ENCODE measurements around the gene NDUFS5.
"Not testable (repeated sequence)": the region's sequence is repeated elsewhere in the genome, so short reads cannot be mapped to it uniquely, and the experiment has no call there.

NDUFS5 gene

DNA sequence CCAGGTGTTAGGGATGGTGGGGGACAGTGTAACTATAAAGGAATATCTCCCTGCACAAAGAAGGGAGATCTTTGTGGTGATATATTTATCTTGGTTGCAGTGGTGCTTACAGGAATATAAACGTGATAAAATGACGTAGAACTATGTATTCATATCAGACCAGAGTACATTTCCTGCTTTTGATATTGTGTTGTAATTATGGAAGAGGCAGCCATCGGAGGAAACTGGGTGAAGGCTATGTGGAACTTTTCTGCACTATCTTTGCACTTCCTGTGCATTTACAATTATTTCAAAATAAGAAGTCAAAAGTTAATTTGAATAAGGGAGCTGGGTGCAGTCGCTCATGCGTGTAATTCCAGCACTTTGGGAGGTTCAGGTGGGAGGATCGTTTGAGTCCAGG, 37.6 kb downstream of the NDUFS5 start:
- Mint-ChIP-seq H3K27me3 (ENCODE audit: low read depth) (no peaks in the 10 kb centered on the region), H3K4me1 (ENCODE audit: low read depth) (no peaks in the 10 kb centered on the region), H3K36me3 (ENCODE audit: low read depth) (no peaks in the 10 kb centered on the region), H3K4me3 (no peak overlapping the region), H3K27ac (no peak overlapping the region), H3K9me3 (no peaks in the 10 kb centered on the region)
- no peak for DNase-seq (ENCODE audit: low spot score)

DNA sequence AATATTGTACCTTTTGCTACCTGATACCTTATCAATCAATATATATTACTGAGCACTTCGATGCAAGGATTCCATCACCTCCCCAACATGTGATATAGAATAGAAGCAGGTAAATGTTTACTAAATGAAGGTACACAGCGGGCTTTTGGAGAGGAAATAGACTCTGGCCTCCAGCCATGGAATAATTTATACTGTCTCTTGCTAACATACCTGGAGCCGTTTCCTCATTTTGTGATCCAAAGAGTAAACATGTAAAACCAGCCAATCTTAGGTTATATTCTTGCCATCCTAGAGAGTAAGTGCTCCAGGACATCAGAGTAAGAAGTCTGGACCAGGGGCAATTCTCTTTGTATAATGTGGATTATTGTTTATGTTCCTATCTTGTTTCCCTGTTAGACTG, 39.4 kb downstream of the NDUFS5 start:
- DNase-seq (ENCODE audit: low spot score): no peak
- no peaks in the 10 kb centered on the region for H3K27me3 Mint-ChIP-seq (ENCODE audit: low read depth)
- H3K9me3 Mint-ChIP-seq: no peaks in the 10 kb centered on the region
- H3K36me3 Mint-ChIP-seq (ENCODE audit: low read depth): no peaks in the 10 kb centered on the region
- no peaks in the 10 kb centered on the region for H3K4me1 Mint-ChIP-seq (ENCODE audit: low read depth)
- no peak overlapping the region for H3K4me3 Mint-ChIP-seq
- H3K27ac Mint-ChIP-seq: no peak overlapping the region

DNA sequence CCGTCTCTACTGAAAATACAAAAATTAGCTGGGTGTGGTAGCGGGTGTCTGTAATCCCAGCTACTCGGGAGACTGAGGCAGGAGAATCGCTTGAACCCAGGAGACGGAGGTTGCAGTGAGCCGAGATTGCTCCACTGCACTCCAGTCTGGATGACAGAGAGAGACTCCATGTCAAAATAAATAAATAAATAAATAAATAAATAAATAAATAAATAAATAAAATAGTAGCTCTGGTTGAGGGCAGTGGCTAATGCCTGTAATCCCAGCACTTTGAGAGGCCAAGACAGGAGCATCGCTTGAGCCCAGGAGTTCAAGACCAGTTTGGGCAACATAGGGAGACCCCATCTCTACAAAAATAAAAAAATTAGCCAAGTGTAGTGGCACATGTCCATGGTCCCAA, 42.1 kb downstream of the NDUFS5 start:
- not testable (repeated sequence) for H3K9me3 Mint-ChIP-seq; H3K4me1 Mint-ChIP-seq (ENCODE audit: low read depth); H3K27me3 Mint-ChIP-seq (ENCODE audit: low read depth); H3K36me3 Mint-ChIP-seq (ENCODE audit: low read depth); DNase-seq (ENCODE audit: low spot score); H3K4me3 Mint-ChIP-seq; H3K27ac Mint-ChIP-seq

DNA sequence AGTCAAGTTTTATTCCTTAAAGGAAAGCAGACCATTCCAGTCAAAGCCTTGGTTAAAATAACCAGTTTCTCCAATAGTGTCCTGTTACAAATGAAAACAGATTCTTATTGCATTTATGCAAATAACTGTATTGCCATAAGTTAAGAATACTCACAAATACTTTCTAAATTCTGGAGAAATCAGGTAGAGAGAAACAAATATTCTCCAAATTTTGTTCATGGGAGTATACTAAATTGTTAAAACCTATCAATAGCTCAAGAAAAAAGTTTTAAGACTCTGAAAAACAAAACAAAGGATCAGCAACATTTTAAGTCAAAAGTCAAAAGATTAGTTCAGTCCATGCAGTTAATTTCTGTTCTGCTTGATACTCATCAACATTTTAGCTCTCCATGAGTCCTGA, 45.4 kb downstream of the NDUFS5 start:
- not testable (repeated sequence) for H3K36me3 Mint-ChIP-seq (ENCODE audit: low read depth); H3K27me3 Mint-ChIP-seq (ENCODE audit: low read depth); DNase-seq (ENCODE audit: low spot score); H3K9me3 Mint-ChIP-seq; H3K27ac Mint-ChIP-seq; H3K4me1 Mint-ChIP-seq (ENCODE audit: low read depth); H3K4me3 Mint-ChIP-seq

DNA sequence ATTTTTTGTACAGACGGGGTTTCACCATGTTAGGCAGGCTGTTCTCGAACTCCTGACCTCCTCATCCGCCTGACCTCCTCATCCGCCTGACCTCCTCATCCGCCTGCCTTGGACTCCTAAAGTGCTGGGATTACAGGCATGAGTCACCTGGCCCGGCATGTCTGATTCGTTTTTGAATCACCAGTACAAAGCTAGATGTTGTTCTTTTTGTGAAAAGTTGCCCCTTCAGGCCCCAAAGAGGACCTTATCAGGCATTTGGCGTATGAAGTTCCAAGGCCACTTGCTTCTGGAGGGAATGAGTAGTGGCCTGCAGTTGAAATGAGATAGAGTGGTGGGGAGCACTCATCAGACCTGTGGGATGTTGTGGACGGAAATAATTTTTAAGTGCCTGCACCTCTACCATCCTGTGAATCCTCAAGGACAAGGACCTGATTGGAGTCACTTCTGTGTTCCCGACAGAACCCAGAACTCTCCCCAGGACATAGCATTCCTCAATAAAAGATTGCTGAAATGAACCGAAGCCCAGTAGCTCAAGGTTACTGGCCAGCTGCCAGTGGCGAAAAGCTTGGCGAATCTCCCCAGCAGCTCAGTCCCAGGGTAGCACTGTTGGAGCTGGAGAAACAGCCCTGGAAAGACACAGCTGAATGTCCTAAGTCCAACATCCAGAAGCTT, 50.1 kb downstream of the NDUFS5 start:
- no peak for DNase-seq (ENCODE audit: low spot score)
- H3K27ac Mint-ChIP-seq: no peak overlapping the region

DNA sequence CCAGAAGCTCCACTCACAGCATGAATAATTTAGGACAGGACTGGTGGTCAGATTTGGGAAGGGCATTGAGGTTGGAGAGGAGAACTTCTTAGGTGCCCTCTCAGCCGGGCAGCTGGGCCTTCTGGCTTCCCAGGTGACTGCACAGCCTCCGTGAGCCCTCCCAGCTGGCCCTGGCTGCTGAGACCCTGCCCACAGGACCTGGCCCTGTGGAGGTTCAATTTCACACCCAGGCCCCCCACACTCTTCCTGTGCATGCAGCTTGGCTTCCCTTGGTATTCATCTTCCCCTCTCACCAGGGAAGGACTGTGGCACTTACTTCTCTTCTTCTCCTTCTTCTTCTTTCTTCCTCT, 50.6 kb downstream of the NDUFS5 start:
- H3K36me3 Mint-ChIP-seq (ENCODE audit: low read depth): no peaks in the 10 kb centered on the region
- DNase-seq (ENCODE audit: low spot score): no peak
- H3K27ac Mint-ChIP-seq: no peak overlapping the region
- H3K9me3 Mint-ChIP-seq: no peaks in the 10 kb centered on the region
- peaks cover 4% of the 10 kb centered on the region for H3K4me1 Mint-ChIP-seq (ENCODE audit: low read depth)
- peaks cover 17% of the 10 kb centered on the region for H3K27me3 Mint-ChIP-seq (ENCODE audit: low read depth)
- H3K4me3 Mint-ChIP-seq: no peak overlapping the region

More for the DNA sequence above, 50.1 kb downstream of the NDUFS5 start:
- H3K36me3 Mint-ChIP-seq (ENCODE audit: low read depth): no peaks in the 10 kb centered on the region
- no peaks in the 10 kb centered on the region for H3K9me3 Mint-ChIP-seq
- peaks cover 17% of the 10 kb centered on the region for H3K27me3 Mint-ChIP-seq (ENCODE audit: low read depth)
- no peak overlapping the region for H3K4me3 Mint-ChIP-seq
- H3K4me1 Mint-ChIP-seq (ENCODE audit: low read depth): peaks cover 4% of the 10 kb centered on the region

DNA sequence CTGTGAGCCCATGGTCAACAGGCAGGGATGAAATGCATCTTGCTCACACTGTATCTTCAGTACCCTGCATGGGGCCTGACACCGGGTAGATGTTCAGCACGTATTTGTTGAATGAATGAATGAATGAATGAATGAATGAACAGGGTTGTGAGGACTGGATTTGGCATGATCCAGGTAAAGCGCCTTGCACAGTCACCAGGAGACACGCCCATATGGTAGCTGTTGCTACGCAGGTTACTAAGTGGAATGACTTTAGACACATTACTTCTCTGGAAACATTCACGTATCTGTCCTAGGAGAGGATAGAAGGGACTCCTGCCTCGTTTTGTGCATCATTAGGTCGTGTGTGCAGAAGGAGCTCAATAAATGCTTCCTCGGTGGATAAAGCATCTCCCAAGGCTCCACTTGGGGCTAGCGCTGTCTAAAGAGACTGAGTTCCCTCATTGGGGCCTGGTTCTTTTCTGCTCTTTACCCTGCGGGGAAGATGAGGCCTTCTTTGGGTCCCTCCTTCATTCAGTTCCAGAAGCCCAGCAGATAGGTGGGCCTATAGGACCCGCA, 54.2 kb downstream of the NDUFS5 start:
- H3K4me1 Mint-ChIP-seq (ENCODE audit: low read depth): peaks cover 6% of the 10 kb centered on the region
- no peaks in the 10 kb centered on the region for H3K9me3 Mint-ChIP-seq
- H3K27ac Mint-ChIP-seq: no peak overlapping the region
- no peaks in the 10 kb centered on the region for H3K36me3 Mint-ChIP-seq (ENCODE audit: low read depth)
- DNase-seq (ENCODE audit: low spot score): no peak
- H3K4me3 Mint-ChIP-seq: peak overlapping the region; percentile 72
- H3K27me3 Mint-ChIP-seq (ENCODE audit: low read depth): peaks cover 48% of the 10 kb centered on the region

DNA sequence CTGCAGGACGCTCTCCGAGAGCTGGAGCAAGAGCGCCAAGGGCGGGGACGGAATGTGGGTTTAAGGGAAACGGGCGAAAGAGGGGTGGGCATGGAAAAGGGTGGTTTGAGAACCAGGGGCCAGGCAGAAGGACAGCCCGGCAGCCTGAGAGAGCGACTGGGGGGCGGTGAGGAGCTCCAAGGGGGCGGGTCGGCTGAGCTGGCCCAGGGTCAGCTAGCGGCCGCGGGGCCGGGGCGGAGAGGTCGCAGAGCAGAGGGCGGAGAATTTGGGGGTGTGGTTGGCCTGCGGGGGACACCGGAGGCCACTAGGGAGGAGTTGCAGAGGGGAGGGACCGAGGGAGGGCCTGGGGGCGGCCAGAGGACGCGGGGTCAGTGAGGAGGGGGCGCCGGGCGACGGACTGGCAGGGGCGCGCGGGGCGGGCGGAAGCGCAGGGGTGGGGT, 54.7 kb downstream of the NDUFS5 start:
- Mint-ChIP-seq H3K4me3 (peak overlapping the region; percentile 72), H3K27ac (no peak overlapping the region)

DNA sequence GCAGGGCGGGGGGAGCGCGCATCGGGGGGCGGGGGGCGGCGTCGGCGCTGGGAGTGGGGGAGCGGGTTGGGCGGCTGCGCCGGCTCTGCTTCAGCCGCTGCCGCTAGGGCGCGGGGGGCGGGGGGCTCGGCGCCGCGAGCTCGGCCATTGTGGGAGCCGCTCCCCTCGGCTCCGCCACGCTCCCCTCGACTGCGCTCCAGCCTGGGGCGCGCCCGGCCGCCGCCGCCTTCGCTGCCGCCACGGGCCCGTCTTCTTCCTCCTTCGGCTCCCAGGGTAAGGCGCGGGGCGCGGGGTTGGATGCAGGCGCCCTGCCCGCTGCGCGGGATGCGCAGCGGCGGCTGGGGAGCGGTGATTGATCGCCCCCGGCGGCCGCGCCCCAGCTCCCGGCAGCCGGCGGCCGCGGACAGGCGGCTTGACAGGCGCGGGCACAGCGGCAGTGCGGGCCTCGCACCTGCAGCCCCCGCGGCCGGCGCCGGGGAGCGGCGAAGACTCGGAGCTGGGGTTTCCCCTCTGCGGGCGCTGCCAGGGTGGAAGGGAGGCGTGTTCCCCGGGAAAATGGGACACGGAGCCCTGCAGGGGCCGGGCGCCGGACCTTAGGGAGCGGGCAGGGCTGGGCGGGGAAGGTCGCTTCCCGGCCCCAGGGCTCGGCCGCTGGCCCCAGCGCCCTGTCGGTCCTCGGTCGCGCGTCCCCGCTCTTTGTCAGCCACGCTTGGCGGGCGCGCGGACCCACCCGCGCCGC, 55.3 kb downstream of the NDUFS5 start:
- no peak for DNase-seq (ENCODE audit: low spot score)
- H3K9me3 Mint-ChIP-seq: no peaks in the 10 kb centered on the region
- H3K4me3 Mint-ChIP-seq: no peak overlapping the region
- peaks cover 6% of the 10 kb centered on the region for H3K4me1 Mint-ChIP-seq (ENCODE audit: low read depth)
- H3K27me3 Mint-ChIP-seq (ENCODE audit: low read depth): peaks cover 54% of the 10 kb centered on the region
- H3K27ac Mint-ChIP-seq: no peak overlapping the region
- no peaks in the 10 kb centered on the region for H3K36me3 Mint-ChIP-seq (ENCODE audit: low read depth)

More for the DNA sequence above, 54.7 kb downstream of the NDUFS5 start:
- H3K4me1 Mint-ChIP-seq (ENCODE audit: low read depth): peaks cover 6% of the 10 kb centered on the region
- peaks cover 51% of the 10 kb centered on the region for H3K27me3 Mint-ChIP-seq (ENCODE audit: low read depth)
- no peak for DNase-seq (ENCODE audit: low spot score)
- H3K36me3 Mint-ChIP-seq (ENCODE audit: low read depth): no peaks in the 10 kb centered on the region
- H3K9me3 Mint-ChIP-seq: no peaks in the 10 kb centered on the region

DNA sequence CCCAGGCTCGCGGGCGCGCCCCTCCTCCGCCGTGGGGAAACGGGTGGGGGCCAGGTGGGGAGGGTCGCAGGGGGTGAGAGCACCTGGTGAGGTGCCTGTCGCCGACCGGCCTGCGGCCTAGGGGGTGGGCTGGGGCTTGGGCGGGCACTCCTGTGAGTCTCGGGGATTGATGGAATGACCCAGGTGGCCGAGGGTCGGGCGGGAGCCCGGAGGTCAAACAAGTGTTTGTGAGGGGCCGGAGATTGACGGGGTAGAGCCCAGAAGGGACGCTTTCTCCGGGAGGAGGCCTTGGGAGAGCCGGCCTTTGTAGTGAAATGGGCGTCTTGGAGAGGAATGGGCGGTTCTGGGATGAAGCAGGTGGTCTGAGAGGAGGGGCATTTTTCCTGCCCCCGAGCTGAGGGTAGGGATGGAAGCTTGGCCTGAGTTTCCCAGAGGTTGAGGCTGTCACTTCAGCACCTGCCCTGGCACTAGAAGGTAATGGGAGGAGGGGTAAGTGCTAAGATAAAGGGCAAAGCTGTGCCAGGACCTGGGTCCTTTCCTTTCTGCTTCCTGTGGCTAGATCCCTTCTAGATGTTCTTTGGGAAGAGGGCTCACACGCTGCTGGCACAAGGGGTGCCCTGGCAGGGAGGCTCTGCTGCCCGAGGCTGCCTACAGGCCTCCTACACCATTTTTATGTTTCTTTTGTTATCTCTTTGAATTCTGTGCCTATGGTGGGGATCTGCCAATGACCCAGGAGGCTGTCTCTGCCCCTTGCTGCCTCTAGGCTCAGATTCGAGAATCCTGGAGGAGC, 56.1 kb downstream of the NDUFS5 start:
- no peak for DNase-seq (ENCODE audit: low spot score)
- Mint-ChIP-seq H3K36me3 (ENCODE audit: low read depth) (no peaks in the 10 kb centered on the region), H3K27me3 (ENCODE audit: low read depth) (peaks cover 54% of the 10 kb centered on the region), H3K4me1 (ENCODE audit: low read depth) (peaks cover 6% of the 10 kb centered on the region), H3K4me3 (peak overlapping the region; percentile 72), H3K27ac (no peak overlapping the region), H3K9me3 (no peaks in the 10 kb centered on the region)

DNA sequence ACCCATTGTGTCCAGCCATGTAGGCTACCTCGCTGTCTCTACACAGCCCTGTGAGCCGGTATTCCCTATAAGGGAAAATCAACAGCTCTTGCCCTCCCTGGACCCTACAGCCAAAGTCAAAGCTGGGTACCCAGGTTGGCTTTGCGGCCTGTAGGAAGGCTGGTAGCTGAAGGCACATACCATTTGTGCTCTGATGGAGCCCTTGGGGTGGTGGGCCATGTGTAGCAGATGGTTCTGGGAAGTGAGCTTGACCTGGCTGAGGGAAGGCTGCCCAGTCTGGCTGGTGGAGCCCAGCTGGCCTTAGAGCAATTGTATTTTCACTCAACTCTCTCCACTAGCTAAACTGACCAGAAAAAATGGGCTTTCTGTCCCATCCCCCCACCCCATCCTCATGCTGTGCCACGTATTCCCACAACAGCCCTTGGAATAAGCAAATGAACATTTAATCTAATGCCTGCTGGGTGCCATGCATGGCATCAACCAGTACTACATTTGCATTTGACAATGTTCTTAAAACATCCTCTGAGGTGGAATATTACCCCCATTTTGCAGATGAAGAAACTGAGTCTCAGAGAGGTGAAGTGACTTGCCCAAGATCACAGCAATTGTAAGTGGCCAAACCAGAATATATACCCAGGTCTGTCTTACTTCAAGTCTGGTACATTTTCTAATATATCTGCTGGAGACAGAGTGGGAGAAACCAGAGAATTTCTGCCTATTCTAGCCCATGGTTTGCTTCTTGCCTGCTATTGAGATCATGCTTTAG, 56.8 kb downstream of the NDUFS5 start:
- Mint-ChIP-seq H3K9me3 (no peaks in the 10 kb centered on the region), H3K27ac (no peak overlapping the region), H3K4me1 (ENCODE audit: low read depth) (peaks cover 8% of the 10 kb centered on the region), H3K27me3 (ENCODE audit: low read depth) (peaks cover 54% of the 10 kb centered on the region), H3K36me3 (ENCODE audit: low read depth) (no peaks in the 10 kb centered on the region), H3K4me3 (peak overlapping the region; percentile 72)
- no peak for DNase-seq (ENCODE audit: low spot score)

DNA sequence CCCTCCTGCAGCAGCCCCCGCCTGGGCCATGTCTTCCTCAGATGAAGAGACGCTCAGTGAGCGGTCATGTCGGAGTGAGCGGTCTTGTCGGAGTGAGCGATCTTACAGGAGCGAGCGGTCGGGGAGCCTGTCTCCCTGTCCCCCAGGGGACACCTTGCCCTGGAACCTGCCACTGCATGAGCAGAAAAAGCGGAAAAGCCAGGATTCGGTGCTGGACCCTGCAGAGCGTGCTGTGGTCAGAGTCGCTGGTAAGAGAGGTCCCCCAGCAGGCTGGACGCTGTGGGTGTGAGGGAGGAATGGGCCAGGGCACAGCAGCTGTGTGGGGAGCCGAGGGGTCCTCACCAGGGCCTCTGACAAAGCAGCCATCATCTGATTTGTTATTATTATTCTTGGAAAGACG, 58.0 kb downstream of the NDUFS5 start:
- H3K27ac Mint-ChIP-seq: no peak overlapping the region
- peaks cover 8% of the 10 kb centered on the region for H3K4me1 Mint-ChIP-seq (ENCODE audit: low read depth)
- no peak overlapping the region for H3K4me3 Mint-ChIP-seq
- no peak for DNase-seq (ENCODE audit: low spot score)
- peaks cover 54% of the 10 kb centered on the region for H3K27me3 Mint-ChIP-seq (ENCODE audit: low read depth)
- no peaks in the 10 kb centered on the region for H3K36me3 Mint-ChIP-seq (ENCODE audit: low read depth)
- H3K9me3 Mint-ChIP-seq: no peaks in the 10 kb centered on the region
